Measurements from ENCODE around the gene ASB18. TPM values are rescaled to one million over a fixed set of nuclear protein-coding genes. Genes with fewer than 3 reads are reported as not detected.

ASB18 gene
- total RNA-seq, 2 experiments from 2014 or later, result not detected

DNA sequence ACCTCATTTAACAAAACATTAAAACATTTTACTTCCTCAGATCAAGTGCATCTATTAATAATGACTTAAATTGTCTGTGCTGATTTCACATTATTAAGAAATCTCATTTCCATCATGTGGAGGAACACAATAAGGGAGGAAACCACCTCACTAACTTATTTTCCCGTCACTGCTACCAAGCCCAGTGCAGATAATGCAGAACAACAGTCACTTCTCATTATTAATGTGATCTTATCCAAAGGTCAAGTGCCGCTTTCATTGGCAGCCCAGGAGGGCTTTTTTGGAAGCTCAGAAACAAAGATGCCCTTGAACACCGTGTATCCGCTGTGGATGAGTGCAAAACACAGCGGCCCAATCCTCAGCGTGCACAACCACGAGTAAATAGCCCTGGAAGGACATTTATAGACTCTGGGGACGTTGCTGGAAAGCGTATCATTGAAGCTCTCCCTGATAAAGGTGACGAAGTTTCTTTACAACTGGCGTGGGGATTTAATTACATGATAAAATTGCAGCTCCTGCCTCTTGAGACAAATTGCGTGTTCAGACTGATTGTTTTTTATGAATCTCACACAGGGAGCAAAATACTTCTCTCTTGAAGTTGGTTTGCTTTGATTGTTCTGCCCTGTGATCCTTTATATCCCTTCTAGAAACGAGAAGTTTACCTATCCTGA lies 13.2 kb downstream of the ASB18 start:
- Mint-ChIP-seq H3K4me3 (no peak overlapping the region), H3K27me3 (ENCODE audit: low read depth) (peaks cover 7% of the 10 kb centered on the region)

DNA sequence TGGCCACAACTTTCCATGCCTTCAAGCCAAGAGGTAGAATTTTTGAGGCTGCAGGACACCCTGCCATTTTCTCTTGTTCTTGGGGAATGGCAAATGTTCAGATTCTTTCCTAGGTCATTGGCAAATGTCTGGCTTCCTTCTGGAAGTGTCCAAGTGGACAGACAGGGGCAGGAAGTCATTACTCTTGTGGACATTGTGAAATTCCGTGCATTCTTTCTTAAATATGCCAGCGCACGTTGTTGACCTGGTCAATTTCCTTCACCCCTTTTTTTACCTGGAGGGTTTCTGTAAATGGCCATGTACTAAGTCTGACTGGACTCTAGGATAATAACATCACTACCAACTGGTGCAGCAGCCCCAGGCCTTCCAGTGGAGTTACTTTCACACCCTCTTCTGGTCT lies 13.9 kb downstream of the ASB18 start:
- H3K27me3 Mint-ChIP-seq (ENCODE audit: low read depth), result peaks cover 7% of the 10 kb centered on the region
- ChIA-PET POLR2A (no interaction called here), CTCF (no interaction called here)
- no peak overlapping the region for H3K4me3 Mint-ChIP-seq
- H3K9me3 Mint-ChIP-seq (ENCODE audit: insufficient read depth), result no peaks in the 10 kb centered on the region
- no peak for DNase-seq
- no peaks in the 10 kb centered on the region for H3K4me1 Mint-ChIP-seq (ENCODE audit: low read depth)
- no peaks in the 10 kb centered on the region for H3K36me3 Mint-ChIP-seq (ENCODE audit: low read depth)
- no peak for ATAC-seq
- no peak overlapping the region for H3K27ac Mint-ChIP-seq

More for the DNA sequence above, 13.2 kb downstream of the ASB18 start:
- Mint-ChIP-seq H3K4me1 (ENCODE audit: low read depth) (no peaks in the 10 kb centered on the region), H3K27ac (no peak overlapping the region), H3K36me3 (ENCODE audit: low read depth) (no peaks in the 10 kb centered on the region), H3K9me3 (ENCODE audit: insufficient read depth) (no peaks in the 10 kb centered on the region)
- POLR2A ChIA-PET, result no interaction called here
- no peak for ATAC-seq
- DNase-seq, result no peak
- CTCF ChIA-PET, result no interaction called here

GRCh38 chr2:236249066-236249465 lies 15.1 kb downstream of the ASB18 start:
- no peak for ATAC-seq
- H3K27ac Mint-ChIP-seq, result no peak overlapping the region
- H3K27me3 Mint-ChIP-seq (ENCODE audit: low read depth), result peaks cover 7% of the 10 kb centered on the region
- CTCF ChIA-PET, result no interaction called here
- H3K36me3 Mint-ChIP-seq (ENCODE audit: low read depth), result no peaks in the 10 kb centered on the region
- DNase-seq, result no peak
- no peak overlapping the region for H3K4me3 Mint-ChIP-seq
- POLR2A ChIA-PET, result no interaction called here
- no peaks in the 10 kb centered on the region for H3K4me1 Mint-ChIP-seq (ENCODE audit: low read depth)
- H3K9me3 Mint-ChIP-seq (ENCODE audit: insufficient read depth), result no peaks in the 10 kb centered on the region

DNA sequence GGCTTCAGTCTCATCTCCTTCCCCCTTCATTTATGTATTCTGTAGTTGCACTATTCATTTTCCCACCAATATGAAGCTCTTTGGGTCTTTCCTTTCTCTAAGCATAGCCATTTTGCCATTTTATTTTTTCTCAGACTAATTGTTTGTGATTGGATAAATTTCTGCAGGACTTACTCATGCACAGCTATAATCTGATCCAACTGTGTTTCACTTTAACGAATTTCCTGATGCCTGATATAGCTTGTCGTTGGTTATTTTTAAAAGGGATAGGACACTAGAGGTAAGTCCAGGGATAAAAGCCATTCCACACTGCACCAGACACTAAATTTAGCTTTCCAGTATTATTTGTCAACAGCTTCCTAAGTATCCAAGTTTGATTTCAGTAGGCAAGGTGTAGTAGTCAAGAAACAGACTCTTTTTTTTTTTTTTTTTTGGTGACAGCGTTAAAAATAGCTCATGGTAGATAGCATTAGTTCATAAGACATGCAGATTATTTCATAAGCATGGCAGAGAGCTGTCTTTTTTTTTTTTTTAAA lies 17.4 kb downstream of the ASB18 start:
- Mint-ChIP-seq H3K4me3 (no peak overlapping the region), H3K27ac (no peak overlapping the region), H3K27me3 (ENCODE audit: low read depth) (peaks cover 7% of the 10 kb centered on the region), H3K36me3 (ENCODE audit: low read depth) (no peaks in the 10 kb centered on the region), H3K4me1 (ENCODE audit: low read depth) (no peaks in the 10 kb centered on the region), H3K9me3 (ENCODE audit: insufficient read depth) (no peaks in the 10 kb centered on the region)
- ATAC-seq (no peak), DNase-seq (no peak)
- ChIA-PET POLR2A (no interaction called here), CTCF (no interaction called here)

GRCh38 chr2:236244256-236244655 lies 19.9 kb downstream of the ASB18 start:
- POLR2A ChIA-PET, result no interaction called here

DNA sequence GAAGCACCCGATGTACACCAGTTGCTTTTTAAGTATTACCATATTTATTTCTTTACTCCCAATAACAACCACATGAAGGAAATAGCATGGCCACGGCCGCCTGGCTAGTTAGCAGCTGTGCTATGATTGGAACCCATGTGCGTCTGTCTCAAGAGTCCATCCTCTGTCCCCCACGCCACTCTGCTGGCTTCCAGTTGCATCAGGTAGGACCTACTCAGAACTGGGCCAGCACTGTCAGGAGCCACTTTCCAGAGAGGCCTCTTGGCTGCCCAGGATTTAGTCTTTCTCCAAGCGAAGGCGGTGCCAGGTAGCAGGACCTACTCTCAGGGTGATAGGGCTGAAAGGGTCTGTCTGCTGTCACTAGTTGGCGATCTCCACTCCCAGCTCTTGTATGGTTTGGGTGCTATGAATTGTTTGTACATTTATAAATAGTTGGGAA lies 22.1 kb downstream of the ASB18 start:
- H3K9me3 Mint-ChIP-seq (ENCODE audit: insufficient read depth), result no peaks in the 10 kb centered on the region
- H3K4me3 Mint-ChIP-seq, result no peak overlapping the region
- DNase-seq, result no peak
- POLR2A ChIA-PET, result no interaction called here
- no peak overlapping the region for H3K27ac Mint-ChIP-seq
- H3K36me3 Mint-ChIP-seq (ENCODE audit: low read depth), result no peaks in the 10 kb centered on the region
- H3K27me3 Mint-ChIP-seq (ENCODE audit: low read depth), result peaks cover 17% of the 10 kb centered on the region
- no peaks in the 10 kb centered on the region for H3K4me1 Mint-ChIP-seq (ENCODE audit: low read depth)
- CTCF ChIA-PET, result no interaction called here
- no peak for ATAC-seq

More at GRCh38 chr2:236244256-236244655, 19.9 kb downstream of the ASB18 start:
- Mint-ChIP-seq H3K27ac (no peak overlapping the region), H3K4me1 (ENCODE audit: low read depth) (no peaks in the 10 kb centered on the region), H3K9me3 (ENCODE audit: insufficient read depth) (no peaks in the 10 kb centered on the region), H3K36me3 (ENCODE audit: low read depth) (no peaks in the 10 kb centered on the region), H3K4me3 (no peak overlapping the region), H3K27me3 (ENCODE audit: low read depth) (peaks cover 8% of the 10 kb centered on the region)
- ATAC-seq (no peak), DNase-seq (no peak)
- CTCF ChIA-PET, result no interaction called here

DNA sequence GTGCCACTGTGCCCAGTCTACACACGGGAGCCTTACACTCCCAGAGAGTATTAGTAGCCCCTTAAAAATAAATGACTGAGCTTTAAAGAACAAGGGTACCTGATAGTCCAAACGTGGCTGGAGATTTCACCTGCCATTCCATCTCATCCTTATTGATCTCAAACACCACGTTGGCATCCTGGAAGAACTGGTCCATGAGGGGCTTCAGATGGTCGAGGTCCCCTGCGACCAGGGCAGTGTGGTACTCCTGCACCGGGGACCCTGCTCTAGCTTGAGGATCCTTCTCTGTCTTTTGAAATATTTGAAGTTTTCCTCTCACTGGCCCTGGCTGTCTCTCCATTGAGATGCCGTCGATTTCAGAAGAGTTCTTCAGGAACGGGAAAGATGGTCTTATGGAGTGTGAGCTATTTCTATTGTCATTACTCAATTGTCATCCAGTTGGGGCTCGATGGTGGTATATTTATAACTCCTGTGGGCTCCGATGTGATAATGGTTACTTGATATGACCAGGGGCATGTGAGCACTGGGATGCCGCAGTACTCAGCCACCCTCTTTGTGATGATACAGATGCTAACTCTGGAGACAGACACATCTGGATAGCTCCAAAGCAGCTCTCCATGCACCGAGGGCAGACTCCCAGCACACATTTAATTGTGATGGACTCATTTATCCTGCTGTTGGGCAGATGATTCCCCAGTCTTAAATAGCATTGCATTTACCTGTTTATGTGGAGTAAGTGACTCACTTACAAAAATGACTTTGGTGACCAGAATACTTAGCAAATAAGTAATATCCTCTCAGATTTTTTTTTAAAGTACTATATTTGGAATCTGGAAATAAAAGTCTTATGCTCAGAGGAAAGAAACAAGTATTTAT lies 22.8 kb downstream of the ASB18 start:
- no peak for ATAC-seq

DNA sequence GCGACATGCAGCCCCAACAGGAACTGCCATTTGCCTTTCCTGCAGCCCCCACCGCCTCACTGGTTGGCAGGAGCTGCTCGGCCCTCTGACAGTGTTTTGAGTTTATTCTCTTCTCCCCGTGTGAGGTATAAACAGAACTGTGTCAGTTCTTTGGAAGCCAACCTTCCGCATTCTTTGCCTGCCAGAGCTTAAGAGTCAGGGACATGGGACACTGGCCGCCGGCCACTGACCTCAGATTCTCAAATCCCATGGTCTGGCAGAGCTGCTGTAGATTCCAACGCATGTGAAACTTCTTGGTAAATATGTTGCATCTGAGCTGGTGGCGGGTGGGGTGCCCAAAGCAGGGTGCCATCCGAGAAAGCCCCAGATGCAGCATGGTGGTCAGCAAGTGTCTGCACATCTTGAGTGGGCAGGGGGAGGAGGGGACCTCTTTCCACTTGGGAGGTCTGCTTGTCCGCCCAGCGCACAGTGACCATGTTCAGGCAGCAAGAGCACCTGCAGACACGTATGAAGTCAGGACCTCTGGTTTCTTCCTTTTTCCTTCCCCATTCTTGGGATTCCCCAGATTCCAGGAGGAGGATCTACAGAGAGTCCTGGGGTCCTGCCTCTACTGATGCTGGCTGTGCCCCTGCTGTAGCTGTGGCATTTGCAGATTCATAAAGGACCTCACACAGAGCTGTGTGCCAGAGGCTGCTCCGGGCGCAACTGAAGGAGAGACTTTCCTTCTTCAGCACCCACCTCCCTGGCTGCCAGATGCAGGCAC lies 23.8 kb downstream of the ASB18 start:
- Mint-ChIP-seq H3K9me3 (ENCODE audit: insufficient read depth) (no peaks in the 10 kb centered on the region), H3K36me3 (ENCODE audit: low read depth) (no peaks in the 10 kb centered on the region), H3K27me3 (ENCODE audit: low read depth) (peaks cover 30% of the 10 kb centered on the region), H3K4me1 (ENCODE audit: low read depth) (no peaks in the 10 kb centered on the region), H3K27ac (no peak overlapping the region), H3K4me3 (no peak overlapping the region)
- no peak for DNase-seq
- POLR2A ChIA-PET, result no interaction called here
- CTCF ChIA-PET, result no interaction called here
- no peak for ATAC-seq

More for the DNA sequence above, 22.8 kb downstream of the ASB18 start:
- peaks cover 21% of the 10 kb centered on the region for H3K27me3 Mint-ChIP-seq (ENCODE audit: low read depth)
- no peak overlapping the region for H3K4me3 Mint-ChIP-seq
- no peak for DNase-seq
- POLR2A ChIA-PET, result no interaction called here
- no peaks in the 10 kb centered on the region for H3K4me1 Mint-ChIP-seq (ENCODE audit: low read depth)
- no peaks in the 10 kb centered on the region for H3K9me3 Mint-ChIP-seq (ENCODE audit: insufficient read depth)
- CTCF ChIA-PET, result no interaction called here
- H3K27ac Mint-ChIP-seq, result no peak overlapping the region
- H3K36me3 Mint-ChIP-seq (ENCODE audit: low read depth), result no peaks in the 10 kb centered on the region

DNA sequence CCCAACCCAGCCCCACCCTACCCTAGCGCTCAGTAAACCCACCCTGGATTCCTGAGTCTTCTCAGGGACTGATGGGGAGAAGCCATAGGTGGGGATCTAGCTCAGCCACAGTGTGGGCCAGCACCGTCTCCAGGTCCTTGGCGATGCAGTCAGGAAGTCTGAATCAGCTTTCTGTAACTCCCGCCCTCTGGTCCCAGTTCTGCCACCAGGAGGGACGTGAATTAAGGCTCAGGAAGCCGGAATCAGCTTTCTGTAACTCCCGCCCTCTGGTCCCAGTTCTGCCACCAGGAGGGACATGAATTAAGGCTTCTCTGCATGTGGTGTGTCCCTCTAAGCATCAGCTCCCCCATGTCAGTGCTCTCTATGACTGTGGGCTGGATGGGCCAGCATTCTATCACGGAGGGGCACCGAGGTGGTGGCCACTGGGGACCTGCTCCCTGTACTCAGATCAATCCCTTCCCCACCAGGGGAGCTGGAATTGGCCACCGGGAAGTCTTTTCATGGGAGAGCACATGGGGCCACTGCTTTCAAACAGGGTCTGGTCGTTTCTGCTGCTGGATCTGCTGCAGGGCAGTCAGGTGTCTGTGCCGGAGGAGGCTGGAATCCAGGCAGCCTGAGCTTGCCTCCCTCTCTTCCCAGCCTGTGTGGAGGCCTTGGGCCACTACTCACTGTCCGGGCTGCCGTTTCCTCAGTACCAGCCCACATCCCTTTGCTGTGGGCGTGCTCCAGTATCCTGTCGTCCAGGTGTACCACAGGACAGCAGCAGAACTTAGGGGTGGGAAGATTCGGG lies 24.7 kb downstream of the ASB18 start:
- POLR2A ChIA-PET, result no interaction called here
- ATAC-seq (no peak), DNase-seq (no peak)
- Mint-ChIP-seq H3K4me3 (no peak overlapping the region), H3K36me3 (ENCODE audit: low read depth) (no peaks in the 10 kb centered on the region), H3K4me1 (ENCODE audit: low read depth) (no peaks in the 10 kb centered on the region), H3K27ac (no peak overlapping the region), H3K9me3 (ENCODE audit: insufficient read depth) (no peaks in the 10 kb centered on the region), H3K27me3 (ENCODE audit: low read depth) (peaks cover 34% of the 10 kb centered on the region)
- CTCF ChIA-PET, result no interaction called here

DNA sequence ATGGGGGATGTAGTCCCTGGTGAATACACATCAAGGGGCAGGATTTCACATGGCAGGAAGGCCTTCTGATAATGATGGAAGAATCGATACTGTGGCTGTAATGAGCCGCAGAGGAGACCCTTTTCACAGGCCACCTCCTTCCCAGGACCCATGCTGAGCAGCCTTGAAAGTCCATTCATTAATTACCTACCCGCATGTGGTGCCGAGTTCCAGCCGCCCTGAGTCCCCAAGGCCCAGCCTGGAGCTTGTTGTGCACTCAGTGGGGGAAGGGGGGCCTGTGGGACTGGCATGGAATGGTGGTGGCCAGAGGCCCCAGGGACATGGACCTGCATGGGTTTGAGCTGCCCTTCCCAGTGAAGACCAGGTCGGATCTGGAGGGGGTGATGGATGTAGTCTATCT lies 25.5 kb downstream of the ASB18 start:
- Mint-ChIP-seq H3K27ac (no peak overlapping the region), H3K27me3 (ENCODE audit: low read depth) (peaks cover 36% of the 10 kb centered on the region), H3K4me3 (no peak overlapping the region), H3K9me3 (ENCODE audit: insufficient read depth) (no peaks in the 10 kb centered on the region), H3K36me3 (ENCODE audit: low read depth) (no peaks in the 10 kb centered on the region), H3K4me1 (ENCODE audit: low read depth) (no peaks in the 10 kb centered on the region)
- DNase-seq (no peak), ATAC-seq (no peak)
- CTCF ChIA-PET, result no interaction called here
- POLR2A ChIA-PET, result no interaction called here

GRCh38 chr2:236237468-236238190 lies 26.6 kb downstream of the ASB18 start:
- POLR2A ChIA-PET, result no interaction called here
- Mint-ChIP-seq H3K27ac (no peak overlapping the region), H3K9me3 (ENCODE audit: insufficient read depth) (no peaks in the 10 kb centered on the region), H3K4me1 (ENCODE audit: low read depth) (no peaks in the 10 kb centered on the region), H3K27me3 (ENCODE audit: low read depth) (peaks cover 36% of the 10 kb centered on the region), H3K4me3 (no peak overlapping the region), H3K36me3 (ENCODE audit: low read depth) (no peaks in the 10 kb centered on the region)
- no peak for DNase-seq
- CTCF ChIA-PET, result no interaction called here
- no peak for ATAC-seq
